GM23338 (cell line): ENCODE measurements around the gene CCDC127. TPM values are rescaled to one million over a fixed set of nuclear protein-coding genes. Genes with fewer than 3 reads are reported as not detected.
A peak's percentile ranks its signal among the peaks of the same experiment; 100 is the strongest.

ENCODE experiments used
- ATAC-seq: fragments of 200-7000 bp; cut with Tn5 transposase; 3 replicates; pipeline ENCODE4 v1.9.1; 2020
- DNase-seq: peaks from one replicate; pipeline ENCODE4 v3.0.0-alpha.2; 2015; ENCODE audit warnings: low spot score
- H2AFZ ChIP-seq: fragments of 200-600 bp; sonication (generic); 2 replicates; pipeline ENCODE4 v1.8.0; 2016; ENCODE audit warnings: antibody characterized with exemption, mild to moderate bottlenecking, moderate library complexity
- H3F3A ChIP-seq: fragments of 200-600 bp; sonication (generic); replicated peaks from 2 replicates; pipeline ENCODE4 v1.8.0; 2017; ENCODE audit warnings: antibody characterized with exemption, mixed run types, low read depth
- H3K27ac ChIP-seq: fragments of 200-600 bp; sonication (generic); 2 replicates; pipeline ENCODE4 v1.6.1; 2016; ENCODE audit warnings: low read depth
- H3K27me3 ChIP-seq: fragments of 200-600 bp; sonication (generic); 2 replicates; pipeline ENCODE4 v1.8.0; 2016; ENCODE audit warnings: mild to moderate bottlenecking, mixed run types, moderate library complexity; ENCODE audit not compliant: insufficient read depth
- H3K36me3 ChIP-seq: fragments of 200-600 bp; sonication (generic); 2 replicates; pipeline ENCODE4 v1.8.0; 2016; ENCODE audit warnings: mild to moderate bottlenecking; ENCODE audit not compliant: insufficient read depth
- H3K4me1 ChIP-seq: fragments of 200-600 bp; sonication (generic); 2 replicates; pipeline ENCODE4 v1.8.0; 2016; ENCODE audit warnings: mild to moderate bottlenecking, moderate library complexity; ENCODE audit not compliant: insufficient read depth
- H3K4me2 ChIP-seq: fragments of 200-600 bp; sonication (generic); 2 replicates; pipeline ENCODE4 v1.7.1; 2017; ENCODE audit warnings: mixed run types
- H3K4me3 ChIP-seq: fragments of 200-600 bp; sonication (generic); 2 replicates; pipeline ENCODE4 v1.6.1; 2016; ENCODE audit warnings: mixed run types
- H3K79me2 ChIP-seq: fragments of 200-600 bp; sonication (generic); replicated peaks from 2 replicates; pipeline ENCODE4 v1.8.0; 2017; ENCODE audit warnings: mild to moderate bottlenecking; ENCODE audit not compliant: insufficient read depth
- H3K9me2 ChIP-seq: fragments of 200-600 bp; sonication (generic); 2 replicates; pipeline ENCODE4 v1.8.0; 2017; ENCODE audit not compliant: insufficient read depth
- H4K20me1 ChIP-seq: fragments of 200-600 bp; sonication (generic); replicated peaks from 2 replicates; pipeline ENCODE4 v1.8.0; 2017; ENCODE audit warnings: mild to moderate bottlenecking; ENCODE audit not compliant: insufficient read depth
- H3K27ac Mint-ChIP-seq: 2 replicates; pipeline ENCODE4 v1.8.0; 2020; ENCODE audit warnings: inconsistent platforms, mild to moderate bottlenecking, moderate library complexity, mixed read lengths
- H3K27me3 Mint-ChIP-seq: 3 replicates; pipeline ENCODE4 v1.8.0; 2022; ENCODE audit warnings: low read depth, mild to moderate bottlenecking, moderate library complexity, mixed read lengths, inconsistent platforms; ENCODE audit not compliant: insufficient read depth, poor library complexity
- H3K36me3 Mint-ChIP-seq: 3 replicates; pipeline ENCODE4 v1.8.0; 2021; ENCODE audit warnings: low read depth, mild to moderate bottlenecking, inconsistent platforms, moderate library complexity, mixed read lengths
- H3K4me1 Mint-ChIP-seq: 3 replicates; pipeline ENCODE4 v1.8.0; 2020; ENCODE audit warnings: mild to moderate bottlenecking, inconsistent platforms, mixed read lengths
- H3K4me3 Mint-ChIP-seq: 3 replicates; pipeline ENCODE4 v1.8.0; 2021; ENCODE audit warnings: moderate library complexity, mild to moderate bottlenecking, inconsistent platforms, mixed read lengths
- H3K9me3 Mint-ChIP-seq: 3 replicates; pipeline ENCODE4 v1.8.0; 2020; ENCODE audit warnings: moderate library complexity, mild to moderate bottlenecking, inconsistent platforms, mixed read lengths
- CREB1 ChIP-seq: fragments of 250-450 bp; sonication (Bioruptor Pico); IDR thresholded peaks from 2 replicates; pipeline ENCODE4 v1.5.0; 2020; ENCODE audit warnings: low read depth, mild to moderate bottlenecking, moderate library complexity
- CTCF ChIP-seq, 2 experiments: fragments of 200-600 bp in 1 of 2; sonication (generic) in 1 of 2; conservative IDR thresholded peaks; 2 replicates each; pipeline versions ENCODE4 v1.5.1 to v1.6.1; 2016 to 2017; ENCODE audit warnings: antibody characterized with exemption in 2 of 2, low read depth in 2 of 2, mild to moderate bottlenecking in 2 of 2, moderate library complexity in 1 of 2
- EZH2 ChIP-seq: fragments of 200-600 bp; sonication (generic); IDR thresholded peaks from one replicate; pipeline ENCODE4 v1.8.0; 2017; ENCODE audit warnings: antibody characterized with exemption, mild to moderate bottlenecking, low read depth; ENCODE audit not compliant: unreplicated experiment
- EZH2phosphoT487 ChIP-seq: fragments of 200-600 bp; sonication (generic); IDR thresholded peaks from one replicate; pipeline ENCODE4 v1.8.1; 2018; ENCODE audit warnings: antibody characterized with exemption; ENCODE audit not compliant: unreplicated experiment
- JUNB ChIP-seq: IDR thresholded peaks from one replicate; pipeline ENCODE4 v1.6.1; 2016; ENCODE audit warnings: antibody characterized with exemption; ENCODE audit not compliant: unreplicated experiment
- NANOG ChIP-seq: IDR thresholded peaks from 2 replicates; pipeline ENCODE4 v1.6.1; 2016; ENCODE audit warnings: antibody characterized with exemption, borderline replicate concordance
- POLR2AphosphoS5 ChIP-seq: IDR thresholded peaks from 2 replicates; pipeline ENCODE4 v1.6.1; 2016; ENCODE audit warnings: antibody characterized with exemption, low read depth
- STAT1 ChIP-seq: IDR thresholded peaks from one replicate; pipeline ENCODE4 v1.6.1; 2016; ENCODE audit warnings: antibody characterized with exemption; ENCODE audit not compliant: unreplicated experiment
- ZNF114 ChIP-seq: fragments of 250-450 bp; sonication (Bioruptor Pico); IDR thresholded peaks from 2 replicates; pipeline ENCODE4 v1.5.0; 2020; ENCODE audit warnings: mild to moderate bottlenecking, moderate library complexity
- ZNF331 ChIP-seq: fragments of 250-450 bp; sonication (Bioruptor Pico); IDR thresholded peaks from 2 replicates; pipeline ENCODE4 v1.5.0; 2020; ENCODE audit warnings: low read depth, mild to moderate bottlenecking, moderate library complexity
- polyA plus RNA-seq: library from polyadenylated mRNA; unstranded; fragments of >200 nt; fragmentation: Nextera tagmentation; extraction: Ambion mirVana; gene quantifications from 2 replicates; pipeline ENCODE4 v1.2.1, GENCODE V29; 2016
- total RNA-seq: library from RNA; depleted of rRNA; stranded (reverse); fragments of >200 nt; shearing (Covaris generic); gene quantifications from 2 replicates; pipeline ENCODE4 v1.2.3, GENCODE V29; 2014
- TF ChIP-seq, protein P1 (sequence below): IDR thresholded peaks from one replicate; pipeline ENCODE4 v1.6.1; 2018; ENCODE audit warnings: antibody characterized with exemption; ENCODE audit not compliant: unreplicated experiment
- TF ChIP-seq, protein P2 (sequence below): IDR thresholded peaks from 2 replicates; pipeline ENCODE4 v1.6.1; 2016; ENCODE audit warnings: antibody characterized with exemption
- TF ChIP-seq, protein P3 (sequence below): fragments of 250-450 bp; sonication (Bioruptor Pico); IDR thresholded peaks from 2 replicates; pipeline ENCODE4 v1.5.0; 2020; ENCODE audit warnings: mild to moderate bottlenecking, moderate library complexity

Gene CCDC127
- total and polyA plus RNA-seq, 2 experiments from 2014 or later, result 6.0 to 7.2 TPM

- Mint-ChIP-seq H3K9me3 (no peaks in the 10 kb centered on the region; the same call in 1 of the 3 replicates), H3K36me3 (peaks cover 67% of the 10 kb centered on the region), H3K4me1 (peaks cover 13% of the 10 kb centered on the region), H3K27me3 (peaks cover 10% of the 10 kb centered on the region), H3K27ac (no peak overlapping the region), H3K4me3 (no peak overlapping the region)
- H3K4me2 ChIP-seq, result no peak overlapping the region
- no peak for TF ChIP-seq ZNF114 (CRISPR knock-in tag)
- no peak for TF ChIP-seq NANOG
- TF ChIP-seq CREB1 (CRISPR knock-in tag), result no peak
- TF ChIP-seq EZH2, result no peak
- TF ChIP-seq EZH2phosphoT487, result no peak
- TF ChIP-seq STAT1, result no peak
- TF ChIP-seq CTCF (conservative IDR thresholded peaks at IDR 0.05; ENCODE audit: low read depth in 2 of 2), result no peak
- TF ChIP-seq ZNF331, result no peak
- TF ChIP-seq POLR2AphosphoS5, result no peak
- no peak for TF ChIP-seq JUNB
- TF ChIP-seq, protein P1, sequence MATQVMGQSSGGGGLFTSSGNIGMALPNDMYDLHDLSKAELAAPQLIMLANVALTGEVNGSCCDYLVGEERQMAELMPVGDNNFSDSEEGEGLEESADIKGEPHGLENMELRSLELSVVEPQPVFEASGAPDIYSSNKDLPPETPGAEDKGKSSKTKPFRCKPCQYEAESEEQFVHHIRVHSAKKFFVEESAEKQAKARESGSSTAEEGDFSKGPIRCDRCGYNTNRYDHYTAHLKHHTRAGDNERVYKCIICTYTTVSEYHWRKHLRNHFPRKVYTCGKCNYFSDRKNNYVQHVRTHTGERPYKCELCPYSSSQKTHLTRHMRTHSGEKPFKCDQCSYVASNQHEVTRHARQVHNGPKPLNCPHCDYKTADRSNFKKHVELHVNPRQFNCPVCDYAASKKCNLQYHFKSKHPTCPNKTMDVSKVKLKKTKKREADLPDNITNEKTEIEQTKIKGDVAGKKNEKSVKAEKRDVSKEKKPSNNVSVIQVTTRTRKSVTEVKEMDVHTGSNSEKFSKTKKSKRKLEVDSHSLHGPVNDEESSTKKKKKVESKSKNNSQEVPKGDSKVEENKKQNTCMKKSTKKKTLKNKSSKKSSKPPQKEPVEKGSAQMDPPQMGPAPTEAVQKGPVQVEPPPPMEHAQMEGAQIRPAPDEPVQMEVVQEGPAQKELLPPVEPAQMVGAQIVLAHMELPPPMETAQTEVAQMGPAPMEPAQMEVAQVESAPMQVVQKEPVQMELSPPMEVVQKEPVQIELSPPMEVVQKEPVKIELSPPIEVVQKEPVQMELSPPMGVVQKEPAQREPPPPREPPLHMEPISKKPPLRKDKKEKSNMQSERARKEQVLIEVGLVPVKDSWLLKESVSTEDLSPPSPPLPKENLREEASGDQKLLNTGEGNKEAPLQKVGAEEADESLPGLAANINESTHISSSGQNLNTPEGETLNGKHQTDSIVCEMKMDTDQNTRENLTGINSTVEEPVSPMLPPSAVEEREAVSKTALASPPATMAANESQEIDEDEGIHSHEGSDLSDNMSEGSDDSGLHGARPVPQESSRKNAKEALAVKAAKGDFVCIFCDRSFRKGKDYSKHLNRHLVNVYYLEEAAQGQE, result no peak
- TF ChIP-seq, protein P2, sequence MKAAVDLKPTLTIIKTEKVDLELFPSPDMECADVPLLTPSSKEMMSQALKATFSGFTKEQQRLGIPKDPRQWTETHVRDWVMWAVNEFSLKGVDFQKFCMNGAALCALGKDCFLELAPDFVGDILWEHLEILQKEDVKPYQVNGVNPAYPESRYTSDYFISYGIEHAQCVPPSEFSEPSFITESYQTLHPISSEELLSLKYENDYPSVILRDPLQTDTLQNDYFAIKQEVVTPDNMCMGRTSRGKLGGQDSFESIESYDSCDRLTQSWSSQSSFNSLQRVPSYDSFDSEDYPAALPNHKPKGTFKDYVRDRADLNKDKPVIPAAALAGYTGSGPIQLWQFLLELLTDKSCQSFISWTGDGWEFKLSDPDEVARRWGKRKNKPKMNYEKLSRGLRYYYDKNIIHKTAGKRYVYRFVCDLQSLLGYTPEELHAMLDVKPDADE, result no peak
- TF ChIP-seq, protein P3, sequence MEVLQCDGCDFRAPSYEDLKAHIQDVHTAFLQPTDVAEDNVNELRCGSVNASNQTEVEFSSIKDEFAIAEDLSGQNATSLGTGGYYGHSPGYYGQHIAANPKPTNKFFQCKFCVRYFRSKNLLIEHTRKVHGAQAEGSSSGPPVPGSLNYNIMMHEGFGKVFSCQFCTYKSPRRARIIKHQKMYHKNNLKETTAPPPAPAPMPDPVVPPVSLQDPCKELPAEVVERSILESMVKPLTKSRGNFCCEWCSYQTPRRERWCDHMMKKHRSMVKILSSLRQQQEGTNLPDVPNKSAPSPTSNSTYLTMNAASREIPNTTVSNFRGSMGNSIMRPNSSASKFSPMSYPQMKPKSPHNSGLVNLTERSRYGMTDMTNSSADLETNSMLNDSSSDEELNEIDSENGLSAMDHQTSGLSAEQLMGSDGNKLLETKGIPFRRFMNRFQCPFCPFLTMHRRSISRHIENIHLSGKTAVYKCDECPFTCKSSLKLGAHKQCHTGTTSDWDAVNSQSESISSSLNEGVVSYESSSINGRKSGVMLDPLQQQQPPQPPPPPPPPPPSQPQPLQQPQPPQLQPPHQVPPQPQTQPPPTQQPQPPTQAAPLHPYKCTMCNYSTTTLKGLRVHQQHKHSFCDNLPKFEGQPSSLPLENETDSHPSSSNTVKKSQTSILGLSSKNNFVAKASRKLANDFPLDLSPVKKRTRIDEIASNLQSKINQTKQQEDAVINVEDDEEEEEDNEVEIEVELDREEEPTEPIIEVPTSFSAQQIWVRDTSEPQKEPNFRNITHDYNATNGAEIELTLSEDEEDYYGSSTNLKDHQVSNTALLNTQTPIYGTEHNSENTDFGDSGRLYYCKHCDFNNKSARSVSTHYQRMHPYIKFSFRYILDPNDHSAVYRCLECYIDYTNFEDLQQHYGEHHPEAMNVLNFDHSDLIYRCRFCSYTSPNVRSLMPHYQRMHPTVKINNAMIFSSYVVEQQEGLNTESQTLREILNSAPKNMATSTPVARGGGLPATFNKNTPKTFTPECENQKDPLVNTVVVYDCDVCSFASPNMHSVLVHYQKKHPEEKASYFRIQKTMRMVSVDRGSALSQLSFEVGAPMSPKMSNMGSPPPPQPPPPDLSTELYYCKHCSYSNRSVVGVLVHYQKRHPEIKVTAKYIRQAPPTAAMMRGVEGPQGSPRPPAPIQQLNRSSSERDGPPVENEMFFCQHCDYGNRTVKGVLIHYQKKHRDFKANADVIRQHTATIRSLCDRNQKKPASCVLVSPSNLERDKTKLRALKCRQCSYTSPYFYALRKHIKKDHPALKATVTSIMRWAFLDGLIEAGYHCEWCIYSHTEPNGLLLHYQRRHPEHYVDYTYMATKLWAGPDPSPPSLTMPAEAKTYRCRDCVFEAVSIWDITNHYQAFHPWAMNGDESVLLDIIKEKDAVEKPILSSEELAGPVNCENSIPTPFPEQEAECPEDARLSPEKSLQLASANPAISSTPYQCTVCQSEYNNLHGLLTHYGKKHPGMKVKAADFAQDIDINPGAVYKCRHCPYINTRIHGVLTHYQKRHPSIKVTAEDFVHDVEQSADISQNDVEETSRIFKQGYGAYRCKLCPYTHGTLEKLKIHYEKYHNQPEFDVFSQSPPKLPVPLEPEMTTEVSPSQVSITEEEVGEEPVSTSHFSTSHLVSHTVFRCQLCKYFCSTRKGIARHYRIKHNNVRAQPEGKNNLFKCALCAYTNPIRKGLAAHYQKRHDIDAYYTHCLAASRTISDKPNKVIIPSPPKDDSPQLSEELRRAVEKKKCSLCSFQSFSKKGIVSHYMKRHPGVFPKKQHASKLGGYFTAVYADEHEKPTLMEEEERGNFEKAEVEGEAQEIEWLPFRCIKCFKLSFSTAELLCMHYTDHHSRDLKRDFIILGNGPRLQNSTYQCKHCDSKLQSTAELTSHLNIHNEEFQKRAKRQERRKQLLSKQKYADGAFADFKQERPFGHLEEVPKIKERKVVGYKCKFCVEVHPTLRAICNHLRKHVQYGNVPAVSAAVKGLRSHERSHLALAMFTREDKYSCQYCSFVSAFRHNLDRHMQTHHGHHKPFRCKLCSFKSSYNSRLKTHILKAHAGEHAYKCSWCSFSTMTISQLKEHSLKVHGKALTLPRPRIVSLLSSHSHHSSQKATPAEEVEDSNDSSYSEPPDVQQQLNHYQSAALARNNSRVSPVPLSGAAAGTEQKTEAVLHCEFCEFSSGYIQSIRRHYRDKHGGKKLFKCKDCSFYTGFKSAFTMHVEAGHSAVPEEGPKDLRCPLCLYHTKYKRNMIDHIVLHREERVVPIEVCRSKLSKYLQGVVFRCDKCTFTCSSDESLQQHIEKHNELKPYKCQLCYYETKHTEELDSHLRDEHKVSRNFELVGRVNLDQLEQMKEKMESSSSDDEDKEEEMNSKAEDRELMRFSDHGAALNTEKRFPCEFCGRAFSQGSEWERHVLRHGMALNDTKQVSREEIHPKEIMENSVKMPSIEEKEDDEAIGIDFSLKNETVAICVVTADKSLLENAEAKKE (CRISPR knock-in tag), result no peak
- peaks cover 9% of the 10 kb centered on the region for H4K20me1 ChIP-seq
- DNase-seq, result no peak
- H3K27me3 ChIP-seq, result no peaks in the 10 kb centered on the region
- ATAC-seq, result peak; percentile 46
- no peaks in the 10 kb centered on the region for H3K4me1 ChIP-seq
- no peaks in the 10 kb centered on the region for H3K9me2 ChIP-seq
- H3K79me2 ChIP-seq, result no peaks in the 10 kb centered on the region
- H3K4me3 ChIP-seq, result no peak overlapping the region
- H3K27ac ChIP-seq, result no peak overlapping the region
- H3K36me3 ChIP-seq, result peaks cover 29% of the 10 kb centered on the region; the same call in 1 of the 2 replicates
- H3F3A ChIP-seq, result no peaks in the 10 kb centered on the region
- H2AFZ ChIP-seq, result no peak overlapping the region
Measured at GRCh38 chr5:154236-154635, 63.7 kb downstream of the CCDC127 start.
